ENCODE results near the gene TPM1. TPM values are rescaled to one million over a fixed set of nuclear protein-coding genes. Genes with fewer than 3 reads are reported as not detected.

TPM1 gene
- total RNA-seq, 1 donor from 2014 or later: 229 TPM

GRCh38 chr15:63004211-63004610 is 38.3 kb upstream of the TPM1 start:
- Histone ChIP-seq H3K4me3 (no peak overlapping the region), H3K36me3 (no peaks in the 10 kb centered on the region), H3K9me3 (no peaks in the 10 kb centered on the region), H3K27me3 (no peaks in the 10 kb centered on the region), H3K4me1 (no peaks in the 10 kb centered on the region), H3K27ac (no peak overlapping the region)
- ATAC-seq (no peak), DNase-seq (no peak)
- TF ChIP-seq, protein P1, sequence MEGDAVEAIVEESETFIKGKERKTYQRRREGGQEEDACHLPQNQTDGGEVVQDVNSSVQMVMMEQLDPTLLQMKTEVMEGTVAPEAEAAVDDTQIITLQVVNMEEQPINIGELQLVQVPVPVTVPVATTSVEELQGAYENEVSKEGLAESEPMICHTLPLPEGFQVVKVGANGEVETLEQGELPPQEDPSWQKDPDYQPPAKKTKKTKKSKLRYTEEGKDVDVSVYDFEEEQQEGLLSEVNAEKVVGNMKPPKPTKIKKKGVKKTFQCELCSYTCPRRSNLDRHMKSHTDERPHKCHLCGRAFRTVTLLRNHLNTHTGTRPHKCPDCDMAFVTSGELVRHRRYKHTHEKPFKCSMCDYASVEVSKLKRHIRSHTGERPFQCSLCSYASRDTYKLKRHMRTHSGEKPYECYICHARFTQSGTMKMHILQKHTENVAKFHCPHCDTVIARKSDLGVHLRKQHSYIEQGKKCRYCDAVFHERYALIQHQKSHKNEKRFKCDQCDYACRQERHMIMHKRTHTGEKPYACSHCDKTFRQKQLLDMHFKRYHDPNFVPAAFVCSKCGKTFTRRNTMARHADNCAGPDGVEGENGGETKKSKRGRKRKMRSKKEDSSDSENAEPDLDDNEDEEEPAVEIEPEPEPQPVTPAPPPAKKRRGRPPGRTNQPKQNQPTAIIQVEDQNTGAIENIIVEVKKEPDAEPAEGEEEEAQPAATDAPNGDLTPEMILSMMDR (IDR thresholded peaks at IDR 0.05): no peak
- intact Hi-C loops (cut with DNase I): no loop called here

DNA sequence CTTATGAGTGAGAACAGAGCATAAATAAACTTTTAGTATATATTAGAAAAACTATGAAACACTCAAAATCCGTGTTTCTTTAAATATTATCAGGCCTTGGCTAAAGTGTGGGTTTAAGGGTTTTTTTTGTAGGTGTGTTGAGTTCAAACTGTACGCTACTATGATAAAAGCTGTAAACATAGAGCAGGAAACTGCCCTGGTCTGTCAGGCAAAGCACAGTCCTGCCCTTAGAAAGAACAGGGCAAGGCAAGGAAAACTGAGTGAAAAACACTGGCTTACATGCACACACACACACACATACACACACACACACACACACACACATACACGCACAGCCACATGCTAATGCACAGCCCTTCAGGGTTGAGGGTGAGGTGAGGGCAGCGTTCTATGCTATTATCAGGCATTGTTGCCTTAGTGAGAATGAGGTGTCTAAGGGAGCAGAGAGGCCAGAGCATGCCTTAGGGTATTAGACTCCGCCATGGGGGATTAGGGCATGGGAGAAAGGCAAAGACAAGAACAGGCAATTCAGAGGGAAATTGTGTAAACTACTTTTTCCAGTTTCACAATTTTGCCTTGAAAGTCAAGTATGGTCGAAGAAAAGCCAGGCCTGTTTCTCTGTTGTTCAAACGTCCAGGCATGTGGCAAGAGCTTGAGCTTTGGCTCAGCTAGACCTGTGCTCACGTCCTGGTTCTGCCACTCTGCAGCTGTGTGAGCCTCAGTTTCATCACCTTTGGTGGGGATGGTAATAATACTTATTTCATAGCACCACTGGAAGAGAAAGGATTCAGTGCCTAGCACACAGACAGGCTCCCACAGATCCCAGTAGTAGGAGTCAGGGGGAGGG is 36.3 kb upstream of the TPM1 start:
- DNase-seq (no peak), ATAC-seq (no peak)
- intact Hi-C loops (cut with DNase I): no loop called here

GRCh38 chr15:63008333-63009049 is 34.1 kb upstream of the TPM1 start:
- H3K4me3 ChIP-seq: no peak overlapping the region
- H3K27ac ChIP-seq: no peak overlapping the region
- ATAC-seq (no peak), DNase-seq (no peak)
- no peaks in the 10 kb centered on the region for H3K36me3 ChIP-seq
- intact Hi-C loops (cut with DNase I): no loop called here
- TF ChIP-seq, protein P1 (IDR thresholded peaks at IDR 0.05): no peak
- no peaks in the 10 kb centered on the region for H3K4me1 ChIP-seq
- H3K9me3 ChIP-seq: no peaks in the 10 kb centered on the region
- no peaks in the 10 kb centered on the region for H3K27me3 ChIP-seq

More for the DNA sequence above, 36.3 kb upstream of the TPM1 start:
- Histone ChIP-seq H3K27ac (no peak overlapping the region), H3K36me3 (no peaks in the 10 kb centered on the region), H3K27me3 (no peaks in the 10 kb centered on the region), H3K4me1 (no peaks in the 10 kb centered on the region), H3K4me3 (no peak overlapping the region), H3K9me3 (no peaks in the 10 kb centered on the region)
- TF ChIP-seq, protein P1 (IDR thresholded peaks at IDR 0.05): no peak

GRCh38 chr15:63010386-63010785 is 32.2 kb upstream of the TPM1 start:
- Histone ChIP-seq H3K4me3 (no peak overlapping the region), H3K36me3 (no peaks in the 10 kb centered on the region), H3K27ac (no peak overlapping the region), H3K9me3 (no peaks in the 10 kb centered on the region), H3K27me3 (no peaks in the 10 kb centered on the region), H3K4me1 (peaks cover 4% of the 10 kb centered on the region)
- intact Hi-C loops (cut with DNase I): no loop called here
- no peak for ATAC-seq
- no peak for DNase-seq
- TF ChIP-seq, protein P1 (IDR thresholded peaks at IDR 0.05): no peak

GRCh38 chr15:63010920-63011693 is 31.4 kb upstream of the TPM1 start:
- ATAC-seq (no peak), DNase-seq (no peak)
- Histone ChIP-seq H3K4me3 (no peak overlapping the region), H3K27ac (no peak overlapping the region), H3K36me3 (no peaks in the 10 kb centered on the region), H3K4me1 (peaks cover 9% of the 10 kb centered on the region), H3K27me3 (no peaks in the 10 kb centered on the region), H3K9me3 (no peaks in the 10 kb centered on the region)
- intact Hi-C loops (cut with DNase I): no loop called here
- TF ChIP-seq, protein P1 (IDR thresholded peaks at IDR 0.05): no peak

All from upper lobe of right lung (tissue), 1 donor.